ENCODE measurements around the gene OR52B2.

- no peak for TF ChIP-seq CTCF (tag by site-specific recombination; IDR thresholded peaks at IDR 0.05)
- TF ChIP-seq ZNF837 (tag by site-specific recombination; IDR thresholded peaks at IDR 0.05) = no peak
- TF ChIP-seq ZNF433 (tag by site-specific recombination; IDR thresholded peaks at IDR 0.05; ENCODE audit: low read depth) = no peak
- TF ChIP-seq ZNF777 (tag by site-specific recombination; IDR thresholded peaks at IDR 0.05; ENCODE audit: borderline replicate concordance) = no peak
- no peak for TF ChIP-seq ZNF776 (tag by site-specific recombination; IDR thresholded peaks at IDR 0.05; ENCODE audit: borderline replicate concordance)
- TF ChIP-seq PRDM10 (tag by site-specific recombination; IDR thresholded peaks at IDR 0.05) = no peak
Observed at GRCh38 chr11:6129011-6129410, 41.1 kb downstream of the OR52B2 start.
